ENCODE data around the gene BLVRB. TPM values are rescaled to one million over a fixed set of nuclear protein-coding genes. Genes with fewer than 3 reads are reported as not detected.

Gene BLVRB
- total RNA-seq, 1 donor from 2014 or later = 11.3 TPM

DNA sequence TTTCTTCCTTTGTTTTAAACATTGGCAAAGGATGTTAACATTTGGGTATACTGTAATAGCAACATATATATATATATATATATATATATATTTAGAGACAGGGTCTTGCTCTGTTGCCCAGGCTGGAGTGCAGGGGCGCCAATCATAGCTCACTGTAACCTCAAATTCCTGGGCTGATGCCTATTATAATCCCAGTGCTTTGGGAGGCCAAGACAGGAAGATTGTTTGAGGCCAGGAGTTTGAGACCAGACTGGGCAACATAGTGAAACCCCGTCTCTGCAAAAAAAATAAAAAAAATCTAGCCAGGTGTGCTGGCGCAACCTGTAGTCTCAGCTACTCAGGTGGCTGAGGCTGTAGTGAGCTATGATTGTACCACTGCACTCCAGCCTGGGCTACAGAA, 5.4 kb downstream of the BLVRB start:
- no peaks in the 10 kb centered on the region for H3K4me1 ChIP-seq
- no peak overlapping the region for H3K27ac ChIP-seq
- no peaks in the 10 kb centered on the region for H3K36me3 Mint-ChIP-seq
- no peak overlapping the region for H3K4me3 ChIP-seq
- H3K9ac ChIP-seq = no peak overlapping the region
- TF ChIP-seq, protein P1, sequence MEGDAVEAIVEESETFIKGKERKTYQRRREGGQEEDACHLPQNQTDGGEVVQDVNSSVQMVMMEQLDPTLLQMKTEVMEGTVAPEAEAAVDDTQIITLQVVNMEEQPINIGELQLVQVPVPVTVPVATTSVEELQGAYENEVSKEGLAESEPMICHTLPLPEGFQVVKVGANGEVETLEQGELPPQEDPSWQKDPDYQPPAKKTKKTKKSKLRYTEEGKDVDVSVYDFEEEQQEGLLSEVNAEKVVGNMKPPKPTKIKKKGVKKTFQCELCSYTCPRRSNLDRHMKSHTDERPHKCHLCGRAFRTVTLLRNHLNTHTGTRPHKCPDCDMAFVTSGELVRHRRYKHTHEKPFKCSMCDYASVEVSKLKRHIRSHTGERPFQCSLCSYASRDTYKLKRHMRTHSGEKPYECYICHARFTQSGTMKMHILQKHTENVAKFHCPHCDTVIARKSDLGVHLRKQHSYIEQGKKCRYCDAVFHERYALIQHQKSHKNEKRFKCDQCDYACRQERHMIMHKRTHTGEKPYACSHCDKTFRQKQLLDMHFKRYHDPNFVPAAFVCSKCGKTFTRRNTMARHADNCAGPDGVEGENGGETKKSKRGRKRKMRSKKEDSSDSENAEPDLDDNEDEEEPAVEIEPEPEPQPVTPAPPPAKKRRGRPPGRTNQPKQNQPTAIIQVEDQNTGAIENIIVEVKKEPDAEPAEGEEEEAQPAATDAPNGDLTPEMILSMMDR (IDR thresholded peaks at IDR 0.05) = no peak
- TF ChIP-seq EZH2 (IDR thresholded peaks at IDR 0.05) = no peak
- no peak for TF ChIP-seq EZH2phosphoT487 (IDR thresholded peaks at IDR 0.05)
- peaks cover 8% of the 10 kb centered on the region for H3F3A ChIP-seq (ENCODE audit: low read depth)
- no peaks in the 10 kb centered on the region for H3K79me2 ChIP-seq (ENCODE audit: low read depth)
- H3K4me3 Mint-ChIP-seq = no peak overlapping the region
- DNase-seq (ENCODE audit: low spot score) = no peak
- H3K27ac Mint-ChIP-seq = no peak overlapping the region
- no peak overlapping the region for H3K4me2 ChIP-seq
- peaks cover 10% of the 10 kb centered on the region for H3K4me1 Mint-ChIP-seq
- H2AFZ ChIP-seq (replicated peaks) = no peak overlapping the region
- no peaks in the 10 kb centered on the region for H3K9me3 ChIP-seq (ENCODE audit: low read depth)
- H3K27me3 Mint-ChIP-seq (ENCODE audit: insufficient read depth, low read depth) = no peaks in the 10 kb centered on the region
- H3K27me3 ChIP-seq = peaks cover 8% of the 10 kb centered on the region
- H3K36me3 ChIP-seq = no peaks in the 10 kb centered on the region
- H4K20me1 ChIP-seq (ENCODE audit: low read depth) = no peaks in the 10 kb centered on the region
- no peaks in the 10 kb centered on the region for H3K9me3 Mint-ChIP-seq

DNA sequence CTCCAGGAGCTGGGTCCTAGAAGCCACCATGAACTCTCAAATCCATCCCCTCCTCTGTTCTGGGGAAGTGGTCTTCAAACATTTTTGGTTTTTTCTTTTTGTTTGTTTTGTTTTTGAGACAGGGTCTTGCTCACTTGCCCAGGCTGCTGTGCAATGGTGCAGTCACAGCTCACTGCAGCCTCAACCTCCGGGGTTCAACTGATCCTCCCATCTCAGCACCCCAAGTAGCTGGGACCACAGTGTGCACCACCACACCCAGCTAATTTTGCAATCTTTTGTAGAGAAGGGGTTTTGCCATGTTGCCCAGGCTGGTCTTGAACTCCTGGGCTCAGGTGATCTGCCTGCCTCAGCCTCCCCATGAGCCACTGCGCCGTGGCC, 7.0 kb downstream of the BLVRB start:
- H3K36me3 ChIP-seq = no peaks in the 10 kb centered on the region
- Mint-ChIP-seq H3K4me1 (peaks cover 2% of the 10 kb centered on the region), H3K27me3 (ENCODE audit: insufficient read depth, low read depth) (peaks cover 2% of the 10 kb centered on the region), H3K36me3 (no peaks in the 10 kb centered on the region), H3K4me3 (no peak overlapping the region), H3K27ac (no peak overlapping the region), H3K9me3 (no peaks in the 10 kb centered on the region)
- H3K4me1 ChIP-seq = no peaks in the 10 kb centered on the region
- no peak overlapping the region for H3K4me3 ChIP-seq
- no peak overlapping the region for H3K4me2 ChIP-seq
- H3K79me2 ChIP-seq (ENCODE audit: low read depth) = no peaks in the 10 kb centered on the region
- H3K9me3 ChIP-seq (ENCODE audit: low read depth) = no peaks in the 10 kb centered on the region
- H4K20me1 ChIP-seq (ENCODE audit: low read depth) = no peaks in the 10 kb centered on the region
- no peak for DNase-seq (ENCODE audit: low spot score)
- no peak overlapping the region for H3K27ac ChIP-seq
- no peaks in the 10 kb centered on the region for H3F3A ChIP-seq (ENCODE audit: low read depth)
- no peak overlapping the region for H2AFZ ChIP-seq (replicated peaks)
- TF ChIP-seq, protein P1 (IDR thresholded peaks at IDR 0.05) = no peak
- TF ChIP-seq EZH2phosphoT487 (IDR thresholded peaks at IDR 0.05) (no peak), EZH2 (IDR thresholded peaks at IDR 0.05) (no peak)
- H3K9ac ChIP-seq = no peak overlapping the region
- H3K27me3 ChIP-seq = no peaks in the 10 kb centered on the region

DNA sequence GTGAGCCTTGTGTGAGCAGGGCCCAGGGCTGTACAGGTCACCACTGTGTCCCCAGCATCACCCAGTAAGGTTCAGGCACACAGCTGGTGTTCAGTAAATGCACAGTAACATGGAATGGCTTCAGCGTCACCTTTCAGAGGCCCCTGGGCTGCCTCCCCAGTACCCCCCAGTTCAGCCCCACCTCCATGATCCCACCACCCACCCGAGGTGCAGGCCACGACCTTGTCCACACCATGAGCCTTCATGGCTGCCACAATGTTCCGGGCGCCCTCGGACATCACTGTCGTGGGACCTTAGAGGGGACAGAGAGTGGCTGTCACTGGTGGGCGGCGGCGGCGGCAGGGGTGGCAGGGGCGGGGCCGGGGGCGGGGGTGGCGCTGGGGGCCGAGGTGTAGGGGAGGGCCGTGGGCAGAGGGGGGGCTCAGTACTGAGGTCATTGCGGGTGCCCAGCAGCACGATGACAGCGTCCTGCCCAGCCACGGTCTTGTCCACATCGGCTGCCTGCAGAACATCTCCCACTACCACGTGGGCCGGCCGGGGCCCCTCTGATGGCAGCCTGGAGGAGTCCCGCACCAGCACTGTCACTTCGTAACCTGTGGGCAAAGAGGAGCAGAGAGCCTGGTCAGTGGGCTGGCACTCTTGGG, 7.5 kb downstream of the BLVRB start:
- H3K4me3 Mint-ChIP-seq = no peak overlapping the region
- H3F3A ChIP-seq (ENCODE audit: low read depth) = no peaks in the 10 kb centered on the region
- H3K4me1 Mint-ChIP-seq = peaks cover 2% of the 10 kb centered on the region
- H3K9me3 ChIP-seq (ENCODE audit: low read depth) = no peaks in the 10 kb centered on the region
- no peaks in the 10 kb centered on the region for H3K9me3 Mint-ChIP-seq
- TF ChIP-seq EZH2 (IDR thresholded peaks at IDR 0.05) (no peak), EZH2phosphoT487 (IDR thresholded peaks at IDR 0.05) (no peak)
- TF ChIP-seq, protein P1 (IDR thresholded peaks at IDR 0.05) = no peak
- H4K20me1 ChIP-seq (ENCODE audit: low read depth) = no peaks in the 10 kb centered on the region
- H3K4me1 ChIP-seq = no peaks in the 10 kb centered on the region
- no peak overlapping the region for H3K9ac ChIP-seq
- no peak overlapping the region for H3K27ac ChIP-seq
- no peaks in the 10 kb centered on the region for H3K36me3 ChIP-seq
- no peak for DNase-seq (ENCODE audit: low spot score)
- peaks cover 3% of the 10 kb centered on the region for H3K27me3 Mint-ChIP-seq (ENCODE audit: insufficient read depth, low read depth)
- H3K27me3 ChIP-seq = no peaks in the 10 kb centered on the region
- H3K79me2 ChIP-seq (ENCODE audit: low read depth) = no peaks in the 10 kb centered on the region
- no peak overlapping the region for H3K4me3 ChIP-seq
- H3K36me3 Mint-ChIP-seq = no peaks in the 10 kb centered on the region
- H3K4me2 ChIP-seq = no peak overlapping the region
- H2AFZ ChIP-seq (replicated peaks) = no peak overlapping the region
- no peak overlapping the region for H3K27ac Mint-ChIP-seq

Data from neural progenitor cell (in vitro differentiated cells).